SU-DHL-6 (cell line): ENCODE data around the gene XPO6.

ENCODE experiments used
- H2AFZ ChIP-seq: fragments of 200-600 bp; sonication (generic); 2 replicates; pipeline ENCODE4 v1.6.1; 2014; ENCODE audit warnings: low read depth, mild to moderate bottlenecking, moderate library complexity, mixed read lengths, antibody characterized with exemption, low read length; ENCODE audit not compliant: severe bottlenecking
- H3F3A ChIP-seq: fragments of 200-600 bp; shearing (Covaris generic); 2 replicates; pipeline ENCODE4 v1.6.0; 2016; ENCODE audit warnings: antibody characterized with exemption, mild to moderate bottlenecking; ENCODE audit not compliant: insufficient read depth
- H3K27ac ChIP-seq: fragments of 200-600 bp; sonication (generic); 2 replicates; pipeline ENCODE4 v1.5.1; 2016; ENCODE audit warnings: low read depth, mild to moderate bottlenecking, low read length, moderate library complexity, mixed read lengths
- H3K27me3 ChIP-seq: fragments of 200-600 bp; sonication (generic), shearing (Covaris generic); 2 replicates; pipeline ENCODE4 v1.6.0; 2014; ENCODE audit warnings: mild to moderate bottlenecking, low read length
- H3K36me3 ChIP-seq: fragments of 200-600 bp; sonication (generic); 2 replicates; pipeline ENCODE4 v1.6.1; 2014; ENCODE audit warnings: mild to moderate bottlenecking, low read length, mixed read lengths
- H3K4me2 ChIP-seq: fragments of 300-600, 200-600 bp; shearing (Covaris generic), sonication (generic); 2 replicates; pipeline ENCODE4 v1.6.0; 2014; ENCODE audit warnings: low read length, low read depth, mild to moderate bottlenecking; ENCODE audit not compliant: poor library complexity, severe bottlenecking
- H3K4me3 ChIP-seq: fragments of 200-600 bp; sonication (generic); 2 replicates; pipeline ENCODE4 v1.5.1; 2014; ENCODE audit warnings: antibody characterized with exemption, low read length, mild to moderate bottlenecking, mixed read lengths; ENCODE audit not compliant: insufficient read depth, poor library complexity, severe bottlenecking
- H3K79me2 ChIP-seq: fragments of 200-600 bp; sonication (generic); 2 replicates; pipeline ENCODE4 v1.6.1; 2014; ENCODE audit warnings: mild to moderate bottlenecking, low read length, moderate library complexity; ENCODE audit not compliant: insufficient read depth
- H3K9ac ChIP-seq: fragments of 200-600 bp; sonication (generic); 2 replicates; pipeline ENCODE4 v1.7.0; 2014; ENCODE audit warnings: mild to moderate bottlenecking, low read length
- H3K9me2 ChIP-seq: fragments of 200-600 bp; sonication (generic); replicated peaks from 2 replicates; pipeline ENCODE4 v1.6.1; 2014; ENCODE audit warnings: low read length; ENCODE audit not compliant: insufficient read depth
- H3K9me3 ChIP-seq: fragments of 200-600 bp; sonication (generic); 2 replicates; pipeline ENCODE4 v1.6.1; 2014; ENCODE audit warnings: low read length, mixed read lengths; ENCODE audit not compliant: insufficient read depth
- H4K20me1 ChIP-seq: fragments of 200-600 bp; sonication (generic); 2 replicates; pipeline ENCODE4 v1.6.1; 2014; ENCODE audit warnings: low read depth, mild to moderate bottlenecking, antibody characterized with exemption, low read length, moderate library complexity, mixed read lengths
- EZH2phosphoT487 ChIP-seq: fragments of 200-600 bp; sonication (generic), shearing (Covaris generic); conservative IDR thresholded peaks from 2 replicates; pipeline ENCODE4 v1.6.1; 2018; ENCODE audit warnings: mild to moderate bottlenecking, antibody characterized with exemption, low read length, moderate library complexity, mixed read lengths
- TF ChIP-seq, protein P1 (sequence below): fragments of 200-600 bp; sonication (generic); IDR thresholded peaks from one replicate; pipeline ENCODE4 v1.5.1; 2017; ENCODE audit warnings: antibody characterized with exemption, mild to moderate bottlenecking, low read length, moderate library complexity; ENCODE audit not compliant: insufficient read depth, poor library complexity, severe bottlenecking

XPO6 gene

DNA sequence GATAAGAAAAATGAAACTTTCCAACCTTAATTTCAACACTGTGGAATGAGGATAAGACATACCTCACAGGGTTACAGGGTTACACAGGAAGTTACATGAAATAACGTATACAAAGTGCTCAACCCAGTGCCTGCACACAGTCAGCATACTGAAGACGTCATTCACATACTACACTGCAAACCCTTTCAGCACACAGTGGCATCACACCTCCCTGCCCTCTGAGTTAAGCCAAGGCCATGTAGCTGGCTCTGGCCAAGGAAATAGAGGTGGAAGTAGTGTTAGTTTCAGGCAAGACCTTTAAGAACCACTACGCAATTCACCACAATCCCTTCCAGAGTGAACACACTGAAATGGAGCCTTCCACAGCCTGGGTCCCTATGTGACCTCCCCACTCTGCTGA, 101.7 kb downstream of the XPO6 start:
- peaks cover 29% of the 10 kb centered on the region; the same call in 1 of the 2 replicates for H3K36me3 ChIP-seq
- no peak overlapping the region for H2AFZ ChIP-seq
- no peaks in the 10 kb centered on the region for H3K9me2 ChIP-seq
- H3K79me2 ChIP-seq, result no peaks in the 10 kb centered on the region
- no peak overlapping the region for H3K9ac ChIP-seq
- H3K27me3 ChIP-seq, result no peaks in the 10 kb centered on the region
- H3F3A ChIP-seq, result no peaks in the 10 kb centered on the region
- no peak overlapping the region for H3K4me2 ChIP-seq
- no peaks in the 10 kb centered on the region for H3K9me3 ChIP-seq
- TF ChIP-seq, protein P1, sequence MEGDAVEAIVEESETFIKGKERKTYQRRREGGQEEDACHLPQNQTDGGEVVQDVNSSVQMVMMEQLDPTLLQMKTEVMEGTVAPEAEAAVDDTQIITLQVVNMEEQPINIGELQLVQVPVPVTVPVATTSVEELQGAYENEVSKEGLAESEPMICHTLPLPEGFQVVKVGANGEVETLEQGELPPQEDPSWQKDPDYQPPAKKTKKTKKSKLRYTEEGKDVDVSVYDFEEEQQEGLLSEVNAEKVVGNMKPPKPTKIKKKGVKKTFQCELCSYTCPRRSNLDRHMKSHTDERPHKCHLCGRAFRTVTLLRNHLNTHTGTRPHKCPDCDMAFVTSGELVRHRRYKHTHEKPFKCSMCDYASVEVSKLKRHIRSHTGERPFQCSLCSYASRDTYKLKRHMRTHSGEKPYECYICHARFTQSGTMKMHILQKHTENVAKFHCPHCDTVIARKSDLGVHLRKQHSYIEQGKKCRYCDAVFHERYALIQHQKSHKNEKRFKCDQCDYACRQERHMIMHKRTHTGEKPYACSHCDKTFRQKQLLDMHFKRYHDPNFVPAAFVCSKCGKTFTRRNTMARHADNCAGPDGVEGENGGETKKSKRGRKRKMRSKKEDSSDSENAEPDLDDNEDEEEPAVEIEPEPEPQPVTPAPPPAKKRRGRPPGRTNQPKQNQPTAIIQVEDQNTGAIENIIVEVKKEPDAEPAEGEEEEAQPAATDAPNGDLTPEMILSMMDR, result no peak
- no peak for TF ChIP-seq EZH2phosphoT487
- H3K27ac ChIP-seq, result no peak overlapping the region
- H4K20me1 ChIP-seq, result no peaks in the 10 kb centered on the region
- H3K4me3 ChIP-seq, result no peak overlapping the region

DNA sequence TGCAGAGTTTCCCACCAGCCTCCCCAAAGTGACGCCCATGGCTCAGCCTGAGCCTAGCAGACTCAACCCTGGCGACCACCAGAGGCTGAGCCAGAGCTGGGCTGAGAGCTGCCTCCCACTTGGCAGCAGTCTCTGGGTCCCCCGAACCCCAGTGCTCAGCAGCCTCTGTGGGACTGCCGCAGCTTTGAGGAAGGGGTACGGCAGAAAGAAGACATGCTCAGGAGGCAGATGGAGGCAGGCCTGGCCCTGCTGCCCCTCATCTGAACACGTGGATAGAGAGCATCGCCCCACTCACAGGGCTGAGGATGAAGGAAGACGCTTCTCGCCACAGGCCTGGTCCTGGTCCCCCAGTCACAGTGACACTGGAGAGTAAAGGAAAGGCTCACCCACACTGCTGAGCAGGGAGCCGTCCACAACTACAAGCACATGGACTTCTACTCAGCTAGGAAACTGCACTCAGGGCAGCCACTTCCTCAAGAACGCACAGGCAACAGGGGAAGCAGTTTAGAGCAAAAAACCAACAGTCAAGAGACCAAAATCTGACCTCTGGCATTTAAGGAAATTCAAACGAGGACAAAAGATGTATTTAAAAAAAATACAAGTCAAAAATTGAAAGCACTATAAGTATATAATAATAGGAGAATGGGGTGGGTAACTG, 103.0 kb downstream of the XPO6 start:
- H4K20me1 ChIP-seq, result no peaks in the 10 kb centered on the region

DNA sequence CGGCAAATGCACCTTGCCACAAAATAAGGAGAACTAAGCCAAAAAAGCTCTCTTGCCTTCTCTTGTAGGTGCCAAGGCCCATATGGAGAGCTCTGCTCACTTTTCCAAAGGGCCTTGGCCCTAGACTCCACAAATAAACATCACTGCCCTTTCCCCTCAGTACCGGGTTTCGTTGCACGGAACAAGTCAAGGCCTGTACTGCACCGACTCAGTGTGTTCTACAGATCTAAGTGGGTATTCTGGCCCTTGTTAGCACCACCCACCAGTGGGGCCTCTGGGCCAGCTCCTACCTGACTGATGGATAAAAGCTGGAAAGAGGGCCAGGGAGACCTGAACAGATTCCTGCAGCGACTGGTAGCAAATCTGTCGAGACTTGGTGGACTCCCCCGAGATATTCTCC, 104.5 kb downstream of the XPO6 start:
- no peaks in the 10 kb centered on the region for H3K9me2 ChIP-seq
- H3K9me3 ChIP-seq, result no peaks in the 10 kb centered on the region
- peaks cover 24% of the 10 kb centered on the region; the same call in 1 of the 2 replicates for H3K36me3 ChIP-seq
- H3K27ac ChIP-seq, result no peak overlapping the region
- H3K4me3 ChIP-seq, result no peak overlapping the region
- H3K27me3 ChIP-seq, result no peaks in the 10 kb centered on the region
- H3K4me2 ChIP-seq, result no peak overlapping the region
- no peak overlapping the region for H2AFZ ChIP-seq
- no peaks in the 10 kb centered on the region for H4K20me1 ChIP-seq
- TF ChIP-seq, protein P1, result no peak
- no peak for TF ChIP-seq EZH2phosphoT487
- no peak overlapping the region for H3K9ac ChIP-seq
- no peaks in the 10 kb centered on the region for H3F3A ChIP-seq
- no peaks in the 10 kb centered on the region for H3K79me2 ChIP-seq

More for the DNA sequence above, 103.0 kb downstream of the XPO6 start:
- Histone ChIP-seq H3K9ac (no peak overlapping the region), H3K27ac (no peak overlapping the region), H3F3A (no peaks in the 10 kb centered on the region), H3K36me3 (peaks cover 24% of the 10 kb centered on the region; the same call in 1 of the 2 replicates), H3K9me2 (no peaks in the 10 kb centered on the region), H3K4me3 (no peak overlapping the region), H3K27me3 (no peaks in the 10 kb centered on the region), H3K79me2 (no peaks in the 10 kb centered on the region), H2AFZ (no peak overlapping the region), H3K9me3 (no peaks in the 10 kb centered on the region), H3K4me2 (no peak overlapping the region)
- TF ChIP-seq, protein P1, result no peak
- TF ChIP-seq EZH2phosphoT487, result no peak
